ENCODE results near the gene G0S2. TPM values are rescaled to one million over a fixed set of nuclear protein-coding genes. Genes with fewer than 3 reads are reported as not detected.

G0S2 gene
- total RNA-seq, 1 experiment from 2014 or later, result 0.35 TPM

DNA sequence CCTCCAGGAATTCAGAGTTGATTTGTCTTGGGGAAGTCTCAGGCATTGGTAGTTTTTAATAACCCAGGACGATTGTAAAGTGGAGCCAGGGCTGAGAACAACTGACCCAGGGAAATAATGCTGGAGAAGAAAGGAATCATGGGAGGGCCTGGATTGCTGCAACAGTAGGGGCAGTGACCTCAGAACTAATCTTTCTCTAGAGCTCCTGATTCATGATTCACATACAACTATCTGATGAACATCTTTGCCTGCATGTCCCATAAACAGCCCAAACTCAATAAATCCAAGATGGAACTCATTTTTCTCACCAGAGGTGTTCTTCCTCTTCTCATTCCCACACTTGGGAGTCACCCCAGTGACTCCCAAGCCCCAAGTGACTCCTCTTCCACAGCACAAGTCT is 8.1 kb upstream of the G0S2 start:
- H3K14ac ChIP-seq (ENCODE audit: insufficient read depth, low read length), result no peak overlapping the region
- H3K4me2 ChIP-seq (ENCODE audit: insufficient read depth, insufficient read length, low read length), result no peak overlapping the region
- no peaks in the 10 kb centered on the region for H3K27me3 ChIP-seq (ENCODE audit: insufficient read depth, low read length)
- H4K8ac ChIP-seq (replicated peaks; ENCODE audit: insufficient read length, low read depth, low read length), result no peak overlapping the region
- H3T11ph ChIP-seq (ENCODE audit: low read length), result no peak overlapping the region
- WGBS (ENCODE audit: extremely low coverage, insufficient read length, low lambda C conversion rate), result no CpG with 5 or more reads among the region's 1 CpG
- no peak for DNase-seq
- Mint-ChIP-seq H3K36me3 (ENCODE audit: insufficient read depth in 1 of 3, low read depth in 3 of 3) (no peaks in the 10 kb centered on the region), H3K4me3 (no peak overlapping the region), H3K27ac (no peak overlapping the region), H3K9me3 (no peaks in the 10 kb centered on the region), H3K4me1 (no peaks in the 10 kb centered on the region), H3K27me3 (ENCODE audit: low read depth) (peaks cover 32% of the 10 kb centered on the region)
- no peak overlapping the region for H4K91ac ChIP-seq (ENCODE audit: insufficient read length, low read depth, low read length)
- no peak overlapping the region for H2AFZ ChIP-seq (ENCODE audit: low read length)
- H3K23me2 ChIP-seq (ENCODE audit: insufficient read length, low read depth, low read length, poor library complexity, severe bottlenecking), result no peaks in the 10 kb centered on the region
- H3K79me2 ChIP-seq (ENCODE audit: insufficient read depth, low read length), result no peaks in the 10 kb centered on the region
- no peak overlapping the region for H3K9ac ChIP-seq (ENCODE audit: extremely low read depth, insufficient read length, low read length)
- H3K27ac ChIP-seq (ENCODE audit: insufficient read length, low read depth, low read length), result no peak overlapping the region
- no peak overlapping the region for H2BK12ac ChIP-seq (ENCODE audit: insufficient read length, low read depth, low read length)
- no peaks in the 10 kb centered on the region for H3K9me3 ChIP-seq (ENCODE audit: control insufficient read depth, low read depth, low read length)
- H3K4ac ChIP-seq (ENCODE audit: low read depth, low read length), result no peak overlapping the region
- TF ChIP-seq, protein P1, sequence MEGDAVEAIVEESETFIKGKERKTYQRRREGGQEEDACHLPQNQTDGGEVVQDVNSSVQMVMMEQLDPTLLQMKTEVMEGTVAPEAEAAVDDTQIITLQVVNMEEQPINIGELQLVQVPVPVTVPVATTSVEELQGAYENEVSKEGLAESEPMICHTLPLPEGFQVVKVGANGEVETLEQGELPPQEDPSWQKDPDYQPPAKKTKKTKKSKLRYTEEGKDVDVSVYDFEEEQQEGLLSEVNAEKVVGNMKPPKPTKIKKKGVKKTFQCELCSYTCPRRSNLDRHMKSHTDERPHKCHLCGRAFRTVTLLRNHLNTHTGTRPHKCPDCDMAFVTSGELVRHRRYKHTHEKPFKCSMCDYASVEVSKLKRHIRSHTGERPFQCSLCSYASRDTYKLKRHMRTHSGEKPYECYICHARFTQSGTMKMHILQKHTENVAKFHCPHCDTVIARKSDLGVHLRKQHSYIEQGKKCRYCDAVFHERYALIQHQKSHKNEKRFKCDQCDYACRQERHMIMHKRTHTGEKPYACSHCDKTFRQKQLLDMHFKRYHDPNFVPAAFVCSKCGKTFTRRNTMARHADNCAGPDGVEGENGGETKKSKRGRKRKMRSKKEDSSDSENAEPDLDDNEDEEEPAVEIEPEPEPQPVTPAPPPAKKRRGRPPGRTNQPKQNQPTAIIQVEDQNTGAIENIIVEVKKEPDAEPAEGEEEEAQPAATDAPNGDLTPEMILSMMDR (conservative IDR thresholded peaks at IDR 0.05), result no peak
- no peaks in the 10 kb centered on the region for H4K20me1 ChIP-seq (ENCODE audit: control insufficient read depth, insufficient read depth, insufficient read length)
- no peak overlapping the region for H4K5ac ChIP-seq (ENCODE audit: insufficient read length, low read depth, low read length)
- no peaks in the 10 kb centered on the region for H3K79me1 ChIP-seq (ENCODE audit: insufficient read depth, low read depth, low read length, poor library complexity, severe bottlenecking)
- H3K56ac ChIP-seq (ENCODE audit: insufficient read length, low read depth, low read length), result no peak overlapping the region
- H2BK120ac ChIP-seq (ENCODE audit: low read depth, low read length, poor library complexity, severe bottlenecking), result no peak overlapping the region
- no peak overlapping the region for H2BK15ac ChIP-seq (ENCODE audit: low read depth, low read length)
- no peak overlapping the region for H3K23ac ChIP-seq (ENCODE audit: insufficient read length, low read depth, low read length)
- H3K18ac ChIP-seq (ENCODE audit: insufficient read length, low read depth, low read length), result no peak overlapping the region
- H2BK5ac ChIP-seq (ENCODE audit: insufficient read length, low read length), result no peak overlapping the region
- H2AK5ac ChIP-seq (ENCODE audit: insufficient read length, low read length), result no peak overlapping the region
- H2BK20ac ChIP-seq (ENCODE audit: low read depth, low read length, poor library complexity, severe bottlenecking), result no peak overlapping the region
- no peaks in the 10 kb centered on the region for H3K4me1 ChIP-seq (ENCODE audit: insufficient read depth, low read length)
